Eye (tissue), 1 donor: ENCODE measurements around the gene PDZRN4.
"Not testable (repeated sequence)": the region's sequence is repeated elsewhere in the genome, so short reads cannot be mapped to it uniquely, and the experiment has no call there.

Source experiments
- DNase-seq: peaks from one replicate; pipeline ENCODE4 v3.0.0-alpha.2; 2015

Gene PDZRN4

DNA sequence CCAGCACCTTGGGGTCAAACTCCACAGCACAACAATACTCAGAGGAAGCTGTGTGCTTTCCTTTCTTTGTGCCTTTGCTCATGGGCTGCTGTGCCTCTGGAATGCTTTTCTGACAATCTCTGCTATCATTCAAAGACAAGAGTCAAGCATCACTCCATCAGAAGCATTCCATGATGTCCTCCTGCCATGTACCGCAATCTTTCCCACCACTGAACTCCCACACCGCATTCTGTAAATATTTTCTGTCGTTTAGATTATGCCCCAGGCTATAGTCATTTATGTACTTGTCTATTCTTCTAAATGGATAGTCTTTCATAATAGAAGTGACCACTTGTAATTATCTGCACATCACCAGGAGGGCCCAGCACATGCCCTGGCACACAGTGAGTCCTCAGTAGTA lies 327.8 kb downstream of the PDZRN4 start:
- DNase-seq: no peak

DNA sequence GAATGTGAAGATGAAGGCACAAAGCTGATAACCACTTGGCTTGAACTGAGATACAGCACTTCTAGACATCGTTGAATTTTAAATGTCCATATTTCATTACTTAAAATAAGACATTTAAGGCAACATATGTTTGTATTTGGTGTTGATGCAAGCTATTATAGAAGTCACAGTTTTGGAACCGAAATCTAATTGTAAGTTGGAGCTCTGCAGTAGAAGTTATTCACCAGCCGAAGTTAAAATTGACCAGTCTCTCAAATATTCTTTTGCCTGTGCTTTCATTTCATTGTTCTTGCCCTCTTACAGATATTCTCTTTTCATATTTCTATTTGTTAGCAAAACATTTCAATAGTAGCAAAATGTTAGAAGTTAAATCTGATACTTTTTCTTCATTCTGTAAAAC lies 332.7 kb downstream of the PDZRN4 start:
- no peak for DNase-seq

DNA sequence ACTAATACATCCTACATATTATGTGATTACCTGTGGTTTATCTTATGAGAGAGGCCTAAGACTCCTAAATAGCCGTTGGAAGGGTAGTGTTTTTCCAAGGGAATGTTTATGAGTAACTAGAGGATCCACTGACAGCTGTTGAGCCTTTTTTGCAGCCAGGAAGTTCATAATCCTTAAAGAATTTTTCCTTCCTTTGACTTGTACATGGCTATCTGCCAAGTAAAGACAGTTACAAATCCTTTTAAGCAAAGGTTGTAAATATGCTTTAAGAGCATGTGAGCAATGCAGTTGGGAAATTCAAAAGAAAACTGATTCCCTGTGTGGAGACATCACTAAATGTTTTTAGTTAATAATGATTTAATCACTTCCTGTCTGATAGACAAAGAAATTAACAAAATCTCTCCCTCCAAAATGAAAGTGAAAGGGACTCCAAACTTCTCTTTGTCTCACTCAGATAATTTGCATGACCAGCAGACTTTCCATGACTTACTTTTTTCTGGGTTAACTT lies 333.8 kb downstream of the PDZRN4 start:
- peak; percentile 62 for DNase-seq

DNA sequence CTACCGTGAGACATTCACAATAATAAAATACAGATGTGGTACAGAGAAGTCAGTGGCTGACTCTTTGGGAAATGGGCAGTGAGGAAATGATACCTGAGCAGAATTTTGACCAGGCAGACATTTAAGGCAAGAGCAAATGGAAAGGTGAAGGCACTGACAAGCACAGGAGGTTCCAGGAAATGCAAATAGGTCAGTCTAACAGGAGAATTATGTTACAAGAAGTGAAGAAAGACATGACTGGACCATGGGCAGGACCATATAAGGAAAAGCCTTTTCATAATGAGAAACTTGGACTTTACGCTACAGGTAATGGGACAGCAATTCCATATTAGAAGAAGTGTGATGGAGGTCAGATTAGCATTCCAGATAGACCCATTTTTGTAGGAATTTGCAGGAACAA lies 338.9 kb downstream of the PDZRN4 start:
- no peak for DNase-seq

DNA sequence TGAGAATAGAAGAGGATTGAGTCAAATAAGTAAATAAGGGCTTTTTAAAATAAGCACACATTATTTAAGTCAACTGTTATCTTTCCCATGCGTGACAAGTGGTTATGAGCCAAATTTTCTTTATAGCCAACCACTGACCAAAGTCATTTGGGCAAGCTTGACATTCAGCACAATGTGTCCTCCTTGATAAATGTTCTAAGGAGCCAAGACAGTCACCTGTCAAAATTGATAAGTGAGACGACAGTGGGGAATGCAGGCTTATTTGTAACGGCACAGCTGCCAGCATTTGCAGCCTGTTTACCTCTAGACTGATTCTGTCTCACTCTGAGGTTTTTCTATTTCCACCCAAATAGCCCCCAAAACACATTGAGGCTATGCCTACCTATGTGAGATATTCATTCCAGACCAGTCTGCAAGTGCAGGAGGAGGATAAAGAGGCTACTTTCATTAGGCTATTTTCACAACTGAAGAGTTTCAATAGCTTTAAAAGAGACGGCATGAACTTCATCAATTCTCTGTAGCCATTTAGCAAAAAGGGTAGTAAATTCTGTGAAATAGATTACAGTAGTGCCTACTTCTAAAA lies 339.5 kb downstream of the PDZRN4 start:
- DNase-seq: no peak

DNA sequence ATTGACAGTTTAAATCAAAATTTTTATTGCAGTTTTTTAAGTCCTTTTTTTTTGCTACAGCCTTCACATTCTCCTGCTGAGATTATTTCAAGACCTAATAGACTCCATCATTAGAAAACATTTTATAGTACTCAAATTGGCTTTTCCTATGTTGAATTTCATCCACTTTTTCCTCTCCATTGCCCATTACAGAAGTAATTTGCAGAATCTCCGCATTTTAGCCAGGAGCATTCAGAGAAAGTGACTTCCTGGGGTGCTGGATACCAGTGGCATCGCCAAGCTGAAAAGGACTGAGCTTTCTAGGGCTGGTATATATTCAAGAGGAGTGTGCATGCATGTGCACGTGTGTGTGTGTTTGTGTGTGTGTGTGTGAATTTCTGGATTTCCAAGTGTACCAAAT lies 340.8 kb downstream of the PDZRN4 start:
- no peak for DNase-seq

DNA sequence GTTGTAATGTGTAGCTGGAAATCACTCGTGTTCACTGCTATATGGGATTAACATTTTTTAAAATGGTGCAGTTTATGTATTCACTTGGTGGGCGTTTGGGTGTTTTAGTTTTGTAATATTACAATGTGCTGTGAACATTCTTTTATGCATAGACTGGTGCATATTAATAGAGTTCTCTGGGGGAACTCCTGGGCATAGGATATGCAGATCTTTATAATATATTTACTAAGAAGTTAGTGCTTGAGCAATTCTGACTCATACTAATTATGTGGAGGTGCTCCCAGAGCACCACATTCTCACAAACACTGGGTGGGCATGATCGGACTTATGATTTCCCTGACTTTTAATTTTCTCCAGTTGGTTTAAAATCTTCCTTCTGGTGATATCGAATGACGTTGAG lies 342.3 kb downstream of the PDZRN4 start:
- DNase-seq: no peak

DNA sequence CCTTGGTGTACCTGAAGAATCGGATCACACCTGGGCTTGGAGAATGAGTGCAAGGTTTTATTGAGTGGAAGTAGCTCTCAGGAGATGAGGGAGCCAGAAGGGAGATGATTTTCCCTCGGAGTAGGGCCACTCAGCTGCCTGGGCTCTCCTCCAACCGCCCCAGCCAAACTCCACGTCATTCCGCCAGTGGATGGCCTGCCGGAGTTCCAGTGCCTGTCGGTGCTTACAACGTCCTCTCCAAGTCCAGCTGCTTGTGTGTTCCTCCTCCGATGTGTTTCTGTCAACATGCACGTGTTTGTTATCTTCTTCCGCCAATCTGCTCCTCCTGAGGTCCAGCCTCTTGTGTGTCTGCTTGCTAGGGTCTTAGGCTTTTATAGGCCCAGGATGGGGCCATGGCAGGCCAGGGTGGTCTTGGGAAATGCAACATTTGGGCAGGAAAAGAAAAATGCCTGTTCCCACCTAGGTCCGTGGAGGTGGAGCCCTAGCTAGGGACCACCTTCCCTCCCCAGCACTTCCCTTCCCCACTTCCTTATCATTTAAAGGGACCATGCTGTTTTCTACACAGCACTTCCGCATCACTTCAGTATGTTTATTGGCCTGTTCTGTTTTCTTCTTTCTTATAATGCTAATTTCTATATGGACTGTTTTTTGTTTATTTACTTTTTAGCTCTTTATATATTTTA lies 343.2 kb downstream of the PDZRN4 start:
- no peak for DNase-seq

DNA sequence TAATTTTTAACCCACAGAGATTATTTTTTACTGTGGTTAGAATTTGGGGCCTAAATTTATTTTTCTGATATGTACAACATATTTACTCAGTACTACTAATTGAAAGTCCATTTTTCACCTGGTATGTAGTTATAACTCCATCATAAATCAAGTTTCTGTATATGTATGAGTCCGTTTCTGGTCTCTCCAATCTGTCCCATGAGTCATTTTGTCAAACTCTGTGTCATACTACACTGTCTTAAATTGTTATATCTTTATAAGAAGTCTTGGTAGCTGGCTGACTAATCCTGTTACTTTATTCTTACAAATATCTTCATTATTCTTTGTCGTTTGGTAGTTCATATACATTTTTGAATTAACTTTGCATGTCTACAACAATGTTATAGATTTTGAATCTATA lies 344.0 kb downstream of the PDZRN4 start:
- DNase-seq: no peak

DNA sequence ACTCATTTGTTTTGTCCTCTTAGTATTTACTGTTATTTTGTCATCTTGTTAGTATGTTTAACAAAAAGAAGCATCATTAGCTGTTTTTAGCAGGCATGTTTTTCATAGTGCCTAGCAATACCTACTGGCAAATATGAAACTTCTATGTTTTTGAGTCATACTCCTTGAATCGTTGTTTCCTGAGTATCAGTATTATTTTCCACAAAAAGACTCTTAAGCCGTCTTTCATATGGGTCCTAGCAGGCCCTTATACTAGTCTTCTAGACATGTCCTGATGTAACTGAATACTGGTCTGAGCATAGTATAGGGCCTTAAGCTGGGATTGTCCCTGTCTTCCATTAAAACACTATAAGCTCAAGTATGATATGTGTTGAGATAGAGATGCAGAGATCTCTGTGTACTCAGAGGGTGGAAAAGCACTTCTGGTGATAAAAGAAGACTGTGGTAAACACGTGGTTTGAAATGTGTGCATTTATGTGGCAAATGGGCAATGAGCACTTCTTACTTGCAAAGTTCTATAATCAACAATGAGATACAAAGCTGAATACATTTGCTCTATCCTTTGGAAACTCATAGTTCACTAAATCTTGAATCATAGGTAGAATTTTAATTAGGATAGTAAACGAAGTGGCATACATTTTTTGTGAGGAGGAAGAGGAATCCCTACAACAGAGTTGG lies 348.8 kb downstream of the PDZRN4 start:
- no peak for DNase-seq

DNA sequence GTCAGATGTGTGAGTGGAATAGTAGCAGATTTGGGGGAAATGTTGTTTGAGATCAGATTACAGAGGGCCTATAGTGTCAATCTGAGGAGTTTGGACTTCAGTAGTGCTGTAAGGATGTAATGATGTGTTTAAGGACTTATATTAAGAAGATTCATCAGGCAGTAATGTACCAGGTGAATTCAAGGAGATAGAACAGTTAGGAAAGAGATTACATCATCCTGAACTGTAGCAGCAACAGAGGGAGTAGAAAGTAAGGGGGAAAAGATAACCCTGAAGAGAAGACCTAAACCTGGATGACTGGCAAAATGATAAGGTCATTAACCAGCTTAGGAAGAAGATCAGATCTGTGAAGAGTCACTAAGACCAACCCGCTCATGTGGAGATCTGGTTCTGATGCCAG lies 349.4 kb downstream of the PDZRN4 start:
- no peak for DNase-seq

DNA sequence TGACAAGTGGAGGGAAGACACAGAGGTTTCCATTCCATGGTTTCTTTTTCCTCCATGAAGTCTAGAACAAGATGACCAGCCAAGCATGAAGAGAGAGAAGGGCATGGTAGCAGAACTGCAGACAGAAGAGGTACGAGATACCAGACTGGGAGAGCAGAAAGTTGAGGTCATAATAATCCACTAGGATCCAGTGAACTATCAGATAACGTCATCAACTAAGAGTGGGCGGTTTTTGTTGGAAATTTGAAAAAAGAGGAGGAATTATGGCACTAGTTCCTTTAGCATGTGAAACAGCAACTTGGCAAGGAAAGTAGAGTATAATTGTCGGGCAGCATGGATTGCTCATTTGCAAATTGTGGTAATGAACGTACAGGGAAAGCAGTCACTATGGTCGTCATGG lies 357.6 kb downstream of the PDZRN4 start:
- DNase-seq: no peak

DNA sequence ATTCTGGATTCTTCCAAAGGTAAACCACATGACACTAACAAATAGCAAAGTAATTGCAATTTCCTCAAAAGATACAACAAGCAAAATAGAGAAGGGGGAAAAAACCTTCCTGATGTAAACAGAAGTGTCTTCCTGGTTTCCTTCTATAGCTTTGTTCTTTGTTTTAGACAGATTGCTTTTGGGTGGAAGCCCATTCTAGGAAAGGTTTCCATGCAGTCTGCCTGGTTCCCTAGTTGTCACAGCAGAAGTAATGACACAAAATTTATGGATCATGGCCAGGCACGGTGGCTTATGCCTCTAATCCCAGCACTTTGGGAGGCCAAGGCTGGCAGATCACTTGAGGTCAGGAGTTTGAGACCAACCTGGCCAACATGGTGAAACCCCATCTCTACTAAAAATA lies 359.0 kb downstream of the PDZRN4 start:
- not testable (repeated sequence) for DNase-seq

DNA sequence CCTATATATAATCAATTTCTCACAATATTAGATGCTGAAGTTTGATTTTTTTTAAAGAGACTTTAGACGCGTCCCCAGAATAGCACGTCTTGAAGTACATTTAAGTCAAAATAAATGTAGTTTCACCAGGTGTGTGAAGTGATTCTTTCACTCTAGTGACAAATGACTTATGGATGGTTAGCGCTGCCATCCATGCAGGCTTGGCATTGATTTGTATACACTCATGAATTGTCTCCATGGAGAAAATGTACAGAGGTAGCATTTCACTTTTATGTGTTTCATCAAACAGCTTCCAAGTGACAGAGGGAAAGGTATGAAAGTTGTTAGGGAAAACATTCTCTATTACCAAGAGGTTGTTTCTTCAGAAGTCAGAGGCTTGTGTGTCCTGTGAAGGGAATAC lies 360.8 kb downstream of the PDZRN4 start:
- no peak for DNase-seq

DNA sequence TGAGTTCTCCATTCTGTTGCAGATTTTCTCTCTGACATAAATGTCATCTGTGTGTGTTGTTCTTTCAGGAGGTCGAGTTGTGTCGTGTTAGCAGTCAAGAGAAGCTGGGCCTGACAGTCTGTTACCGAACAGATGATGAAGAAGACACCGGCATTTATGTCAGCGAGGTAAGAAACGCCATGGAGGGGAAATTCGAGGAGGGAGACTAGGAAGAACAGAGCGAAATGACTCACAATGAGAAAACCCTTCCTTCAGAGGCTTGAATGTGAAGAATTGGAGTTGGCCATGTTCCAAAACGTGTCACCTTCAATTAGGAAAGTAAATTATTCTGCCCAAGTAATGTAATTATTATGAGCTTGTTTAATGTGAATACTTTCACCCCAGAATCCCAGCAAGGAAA lies 364.5 kb downstream of the PDZRN4 start:
- peak; percentile 75 for DNase-seq

DNA sequence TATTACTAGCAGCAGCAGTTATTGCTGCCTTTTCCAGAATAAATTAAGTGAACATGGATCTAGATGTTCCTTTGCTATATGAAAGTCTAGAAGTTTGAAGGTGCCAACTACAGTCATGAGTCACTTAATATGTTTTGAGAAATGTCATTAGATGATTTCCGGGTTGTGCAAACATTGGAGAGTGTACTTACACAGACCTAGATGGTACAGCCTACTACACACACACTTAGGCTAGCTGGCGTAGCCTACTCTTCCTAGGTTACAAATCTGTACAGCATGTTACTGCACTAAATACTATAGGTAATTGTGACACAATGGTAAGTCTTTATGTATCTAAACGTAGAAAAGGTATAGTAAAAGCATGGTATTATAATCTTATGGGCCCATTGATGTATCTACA lies 368.1 kb downstream of the PDZRN4 start:
- DNase-seq: no peak

DNA sequence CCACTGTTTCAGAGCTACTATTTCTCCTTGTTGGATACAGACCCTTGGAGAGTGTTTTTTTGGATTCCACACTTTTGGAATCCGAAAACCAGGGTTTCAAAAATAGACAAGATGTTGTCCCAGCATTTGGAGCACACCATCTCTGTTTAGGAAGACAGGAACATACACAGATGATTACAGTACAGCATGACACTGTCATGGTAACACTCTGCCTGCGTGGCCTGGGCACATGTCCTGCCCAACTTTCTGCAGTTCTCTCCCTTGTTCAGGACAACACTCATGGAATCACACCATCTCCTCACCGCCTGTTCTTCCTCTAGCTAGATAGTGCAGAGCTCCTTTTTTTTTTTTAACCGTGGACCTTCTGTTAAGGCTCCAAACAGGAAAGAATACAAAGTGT lies 369.2 kb downstream of the PDZRN4 start:
- DNase-seq: no peak

DNA sequence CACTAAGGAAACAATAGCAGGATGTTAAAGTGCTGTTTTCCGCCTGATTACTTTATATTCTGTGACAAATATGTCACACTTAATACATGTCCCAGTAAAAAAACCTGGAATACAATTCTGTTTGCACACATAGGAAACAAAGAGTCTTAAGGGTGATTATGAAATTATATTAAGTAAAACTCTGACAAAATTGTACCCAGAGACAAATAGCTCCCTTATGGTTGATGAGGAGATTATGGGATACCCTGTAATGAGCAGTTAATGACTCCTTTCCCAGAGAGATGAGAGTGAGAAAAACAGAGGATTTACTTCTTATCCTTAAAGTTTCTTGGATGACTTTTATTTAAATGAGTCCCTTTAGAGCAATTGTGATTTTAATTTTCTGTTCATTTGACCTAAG lies 370.6 kb downstream of the PDZRN4 start:
- DNase-seq: no peak

DNA sequence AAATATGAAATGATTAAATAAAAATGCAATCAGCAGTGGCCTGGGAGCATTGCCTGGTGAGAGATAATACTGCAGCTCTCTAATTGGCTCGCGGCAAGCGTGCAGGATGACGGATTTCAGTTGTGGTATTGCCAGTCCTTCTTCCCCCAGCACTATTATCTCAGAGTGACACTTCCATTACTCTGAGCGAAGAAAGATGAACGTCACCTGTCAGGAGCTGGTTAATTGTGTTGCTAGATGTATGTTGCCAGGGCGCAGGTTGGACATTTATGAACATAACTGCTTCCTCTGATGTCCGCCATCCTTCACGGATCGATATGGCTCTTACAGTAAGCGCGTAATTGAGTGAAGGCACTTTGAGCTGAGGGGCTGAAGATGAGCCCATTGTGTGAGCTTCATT lies 374.9 kb downstream of the PDZRN4 start:
- no peak for DNase-seq

DNA sequence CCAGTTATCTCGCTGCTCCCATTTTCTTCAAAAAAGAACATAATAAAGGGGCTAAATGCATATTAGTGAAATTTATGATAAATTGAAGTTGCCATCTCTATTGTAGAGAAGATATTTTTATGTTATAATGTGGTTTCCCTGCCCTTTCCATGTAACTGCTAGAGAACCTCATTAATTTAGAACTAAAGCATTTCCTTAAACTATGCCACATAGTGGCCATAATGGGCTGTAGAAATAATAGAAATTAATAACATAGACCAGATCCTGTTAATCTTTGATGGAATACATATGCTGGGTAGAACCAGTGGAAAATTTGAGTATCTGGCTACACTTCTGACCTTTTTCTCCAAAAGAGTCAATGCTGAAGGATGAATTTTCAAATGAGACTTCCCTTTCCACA lies 376.7 kb downstream of the PDZRN4 start:
- DNase-seq: no peak

DNA sequence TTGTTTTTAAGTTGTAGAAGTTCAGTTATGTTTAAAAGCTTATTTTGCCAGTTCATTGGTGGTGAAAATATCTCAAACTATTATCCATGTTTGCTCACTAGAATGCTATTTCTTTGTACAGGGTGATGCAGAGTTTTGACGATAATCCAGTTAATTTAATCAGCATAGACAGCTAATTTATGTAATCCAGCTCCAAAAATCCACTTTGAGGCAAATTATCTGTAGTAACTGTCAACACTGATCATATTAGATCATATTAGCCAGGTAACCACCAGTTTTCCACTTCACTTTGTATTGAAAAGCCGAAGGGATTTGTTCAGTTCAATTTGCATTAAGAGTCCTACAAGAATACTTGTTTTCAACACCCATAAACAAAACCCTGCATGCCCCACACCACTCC lies 378.6 kb downstream of the PDZRN4 start:
- no peak for DNase-seq

DNA sequence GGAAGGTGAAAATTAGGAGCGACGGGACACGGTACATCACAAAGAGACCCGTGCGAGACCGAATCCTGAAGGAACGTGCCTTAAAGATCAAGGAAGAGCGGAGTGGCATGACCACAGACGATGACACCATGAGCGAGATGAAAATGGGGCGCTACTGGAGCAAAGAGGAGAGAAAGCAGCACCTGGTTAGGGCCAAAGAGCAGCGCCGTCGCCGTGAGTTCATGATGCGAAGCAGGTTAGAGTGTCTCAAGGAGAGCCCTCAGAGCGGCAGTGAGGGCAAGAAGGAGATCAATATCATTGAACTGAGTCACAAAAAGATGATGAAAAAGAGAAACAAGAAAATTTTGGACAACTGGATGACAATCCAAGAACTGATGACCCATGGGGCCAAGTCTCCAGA lies 385.3 kb downstream of the PDZRN4 start:
- DNase-seq: no peak

DNA sequence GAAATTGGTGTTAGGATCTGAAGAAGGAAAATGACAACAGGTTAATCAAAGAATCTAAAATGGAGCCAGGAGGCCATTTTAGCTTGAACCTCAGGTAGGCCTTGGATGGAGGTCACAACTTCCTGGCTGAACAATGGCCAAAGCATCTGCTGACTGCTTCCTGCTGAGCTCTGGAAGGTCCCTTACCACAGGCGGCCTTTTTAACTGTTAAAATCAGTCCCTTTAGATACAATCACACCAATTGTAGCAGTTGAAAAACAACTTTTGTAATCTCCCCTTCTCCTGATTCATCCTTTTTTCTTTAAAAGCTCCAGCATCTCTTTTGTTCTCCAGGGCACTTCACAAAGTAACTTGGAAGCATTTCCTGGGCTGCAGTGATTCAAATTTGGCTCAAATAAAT lies 388.8 kb downstream of the PDZRN4 start:
- no peak for DNase-seq

DNA sequence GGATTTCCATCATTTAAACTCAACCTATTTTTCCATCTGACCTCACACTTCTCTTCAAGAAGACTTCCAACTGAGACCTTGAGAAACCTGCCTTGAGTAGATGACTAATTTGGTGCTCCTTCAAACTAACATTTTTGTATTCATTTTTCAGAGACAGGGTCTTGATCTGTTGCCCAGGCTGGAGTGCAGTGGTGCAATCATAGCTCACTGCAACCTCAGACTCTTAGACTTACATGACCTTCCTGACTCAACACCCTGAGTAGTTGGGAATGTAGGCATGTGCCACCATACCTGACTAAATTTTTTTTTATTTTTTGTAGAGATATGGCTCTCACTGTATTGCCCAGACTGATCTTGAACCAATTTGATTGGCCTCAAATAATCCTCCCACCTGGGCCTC lies 389.9 kb downstream of the PDZRN4 start:
- no peak for DNase-seq

DNA sequence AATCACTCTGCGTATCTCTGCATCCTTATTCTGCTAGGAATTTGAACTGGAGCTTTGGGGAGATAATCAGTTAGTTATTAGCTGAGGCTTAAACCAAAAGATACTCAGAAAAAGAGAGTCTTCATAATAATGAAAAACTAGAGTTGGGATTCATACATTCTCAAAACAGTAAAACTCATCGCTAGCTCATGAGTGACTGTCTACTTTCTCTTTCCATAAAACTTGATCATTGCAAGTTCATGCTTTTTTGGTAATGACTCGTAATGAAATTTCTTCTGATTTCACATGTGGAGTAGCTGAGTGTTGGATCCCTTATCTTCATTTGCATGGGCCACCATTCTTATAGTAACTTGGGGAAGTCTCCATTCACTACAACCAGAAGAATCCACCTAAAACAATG lies 397.7 kb downstream of the PDZRN4 start:
- DNase-seq: no peak
